Measurements from ENCODE around the gene XXYLT1.

The XXYLT1 gene

GRCh38 chr3:195209083-195209846 is 61.7 kb downstream of the XXYLT1 start:
- DNase-seq (ENCODE audit: insufficient read length): no peak
- FAIRE-seq: no peak
- TF ChIP-seq POLR2A (IDR thresholded peaks at IDR 0.05; ENCODE audit: low read depth, low read length) (no peak), POLR2AphosphoS5 (IDR thresholded peaks at IDR 0.05; ENCODE audit: low read depth, low read length) (no peak), TAF1 (IDR thresholded peaks at IDR 0.05; ENCODE audit: borderline replicate concordance, low read depth, low read length) (no peak)

GRCh38 chr3:195208631-195209030 is 62.3 kb downstream of the XXYLT1 start:
- DNase-seq (ENCODE audit: insufficient read length) (no peak), FAIRE-seq (no peak)
- TF ChIP-seq POLR2A (IDR thresholded peaks at IDR 0.05; ENCODE audit: low read depth, low read length): no peak
- no peak for TF ChIP-seq POLR2AphosphoS5 (IDR thresholded peaks at IDR 0.05; ENCODE audit: low read depth, low read length)
- TF ChIP-seq TAF1 (IDR thresholded peaks at IDR 0.05; ENCODE audit: borderline replicate concordance, low read depth, low read length): no peak

DNA sequence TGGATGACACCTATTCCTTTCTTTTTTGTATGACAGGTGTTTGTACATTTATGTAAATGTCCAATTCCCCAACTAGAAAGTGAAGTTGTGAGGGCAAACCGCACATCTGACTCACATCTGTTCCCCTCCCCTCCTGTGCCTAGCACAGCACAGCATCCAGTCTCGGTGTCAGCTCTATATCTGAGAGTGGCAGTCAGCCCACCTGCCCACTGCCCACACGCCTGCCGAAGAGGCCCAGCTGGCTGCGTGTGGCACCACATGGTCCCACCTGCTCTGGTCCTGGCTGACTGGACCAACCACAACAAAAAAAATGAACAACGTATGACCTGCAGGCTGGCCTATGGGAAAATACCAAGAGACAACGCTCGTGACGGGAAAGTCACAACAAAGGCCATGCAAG is 62.8 kb downstream of the XXYLT1 start:
- DNase-seq (ENCODE audit: insufficient read length): no peak
- TF ChIP-seq TAF1 (IDR thresholded peaks at IDR 0.05; ENCODE audit: borderline replicate concordance, low read depth, low read length): no peak
- no peak for TF ChIP-seq POLR2A (IDR thresholded peaks at IDR 0.05; ENCODE audit: low read depth, low read length)
- no peak for TF ChIP-seq POLR2AphosphoS5 (IDR thresholded peaks at IDR 0.05; ENCODE audit: low read depth, low read length)
- peak; percentile 66 for FAIRE-seq

GRCh38 chr3:195207731-195208130 is 63.2 kb downstream of the XXYLT1 start:
- TF ChIP-seq POLR2AphosphoS5 (IDR thresholded peaks at IDR 0.05; ENCODE audit: low read depth, low read length): no peak
- no peak for DNase-seq (ENCODE audit: insufficient read length)
- no peak for FAIRE-seq

GRCh38 chr3:195207056-195207455 is 63.9 kb downstream of the XXYLT1 start:
- no peak for DNase-seq (ENCODE audit: insufficient read length)
- TF ChIP-seq POLR2AphosphoS5 (IDR thresholded peaks at IDR 0.05; ENCODE audit: low read depth, low read length) (no peak), TAF1 (IDR thresholded peaks at IDR 0.05; ENCODE audit: borderline replicate concordance, low read depth, low read length) (no peak), POLR2A (IDR thresholded peaks at IDR 0.05; ENCODE audit: low read depth, low read length) (no peak)
- FAIRE-seq: no peak

GRCh38 chr3:195204360-195205163 is 66.4 kb downstream of the XXYLT1 start:
- DNase-seq (ENCODE audit: insufficient read length) (no peak), FAIRE-seq (no peak)
- no peak for TF ChIP-seq POLR2AphosphoS5 (IDR thresholded peaks at IDR 0.05; ENCODE audit: low read depth, low read length)
- no peak for TF ChIP-seq POLR2A (IDR thresholded peaks at IDR 0.05; ENCODE audit: low read depth, low read length)
- TF ChIP-seq TAF1 (IDR thresholded peaks at IDR 0.05; ENCODE audit: borderline replicate concordance, low read depth, low read length): no peak

GRCh38 chr3:195203606-195204005 is 67.4 kb downstream of the XXYLT1 start:
- DNase-seq (ENCODE audit: insufficient read length): no peak
- TF ChIP-seq POLR2A (IDR thresholded peaks at IDR 0.05; ENCODE audit: low read depth, low read length) (no peak), POLR2AphosphoS5 (IDR thresholded peaks at IDR 0.05; ENCODE audit: low read depth, low read length) (no peak), TAF1 (IDR thresholded peaks at IDR 0.05; ENCODE audit: borderline replicate concordance, low read depth, low read length) (no peak)
- FAIRE-seq: no peak

DNA sequence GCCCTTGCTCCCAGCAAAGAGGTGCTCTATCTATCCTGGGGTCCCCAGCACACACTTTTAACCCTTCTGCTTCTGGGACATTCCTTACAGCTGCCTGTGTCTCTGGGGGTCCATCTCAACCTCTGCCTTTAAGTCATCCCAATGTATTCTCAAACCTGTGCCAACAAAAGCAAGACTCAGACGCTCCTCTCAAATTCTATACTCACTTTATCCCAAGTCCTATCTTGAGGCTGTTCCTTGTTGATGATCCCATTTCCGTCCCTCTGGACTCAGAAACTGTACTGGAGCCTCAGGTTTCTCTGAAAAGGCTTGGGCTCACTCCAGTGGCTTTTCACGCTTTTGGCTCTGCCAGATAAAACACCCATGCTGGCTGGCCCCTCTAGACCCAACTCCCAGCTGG is 69.7 kb downstream of the XXYLT1 start:
- no peak for FAIRE-seq
- no peak for DNase-seq (ENCODE audit: insufficient read length)
- TF ChIP-seq POLR2AphosphoS5 (IDR thresholded peaks at IDR 0.05; ENCODE audit: low read depth, low read length) (no peak), POLR2A (IDR thresholded peaks at IDR 0.05; ENCODE audit: low read depth, low read length) (no peak)

GRCh38 chr3:195200010-195200822 is 70.7 kb downstream of the XXYLT1 start:
- TF ChIP-seq POLR2A (IDR thresholded peaks at IDR 0.05; ENCODE audit: low read depth, low read length) (no peak), POLR2AphosphoS5 (IDR thresholded peaks at IDR 0.05; ENCODE audit: low read depth, low read length) (no peak)
- no peak for FAIRE-seq
- DNase-seq (ENCODE audit: insufficient read length): no peak

- no peak for TF ChIP-seq POLR2AphosphoS5 (IDR thresholded peaks at IDR 0.05; ENCODE audit: low read depth, low read length)
- TF ChIP-seq POLR2A (IDR thresholded peaks at IDR 0.05; ENCODE audit: low read depth, low read length): no peak
- TF ChIP-seq TAF1 (IDR thresholded peaks at IDR 0.05; ENCODE audit: borderline replicate concordance, low read depth, low read length): no peak
- no peak for DNase-seq (ENCODE audit: insufficient read length)
- FAIRE-seq: no peak
Measured at GRCh38 chr3:195198426-195199346, 72.3 kb downstream of the XXYLT1 start.
